Fibroblast of lung (primary cell): ENCODE data around the gene NCKAP5. TPM values are rescaled to one million over a fixed set of nuclear protein-coding genes. Genes with fewer than 3 reads are reported as not detected.
"Not testable (repeated sequence)": the region's sequence is repeated elsewhere in the genome, so short reads cannot be mapped to it uniquely, and the experiment has no call there.

Experiments used
- DNase-seq, 2 donors: peaks; one replicate each; pipeline versions ENCODE4 v3.0.0 to v3.0.0-alpha.2; 2010; ENCODE audit warnings: low read depth in 2 of 2
- H2AFZ ChIP-seq: 2 replicates; pipeline ENCODE4 v1.5.1; 2012; ENCODE audit warnings: low read length, control low read depth, inconsistent platforms
- H3K27ac ChIP-seq: 2 replicates; pipeline ENCODE4 v1.5.1; 2011; ENCODE audit warnings: low read length, control low read depth; ENCODE audit not compliant: insufficient read depth
- H3K27me3 ChIP-seq: 2 replicates; pipeline ENCODE4 v1.5.1; 2011; ENCODE audit warnings: mild to moderate bottlenecking, low read length; ENCODE audit not compliant: control insufficient read depth, insufficient read depth
- H3K36me3 ChIP-seq: 2 replicates; pipeline ENCODE4 v1.5.1; 2011; ENCODE audit warnings: low read length; ENCODE audit not compliant: control insufficient read depth, insufficient read depth
- H3K4me1 ChIP-seq: 2 replicates; pipeline ENCODE4 v1.5.1; 2011; ENCODE audit warnings: low read length; ENCODE audit not compliant: control insufficient read depth, insufficient read depth; ENCODE audit errors: extremely low read depth
- H3K4me2 ChIP-seq: 2 replicates; pipeline ENCODE4 v1.5.1; 2011; ENCODE audit warnings: low read length, control low read depth; ENCODE audit not compliant: insufficient read depth; ENCODE audit errors: extremely low read depth
- H3K4me3 ChIP-seq, 4 experiments: fragments of 200-600 bp in 1 of 4; sonication (generic) in 1 of 4; replicated peaks in 1 of 4; 2 replicates each; pipeline ENCODE4 v1.5.1; 2011 to 2016; ENCODE audit warnings: low read length in 4 of 4, low read depth in 3 of 4, mild to moderate bottlenecking in 3 of 4, control low read depth in 2 of 4, inconsistent platforms in 1 of 4, mixed read lengths in 1 of 4; ENCODE audit not compliant: insufficient read depth in 1 of 4; ENCODE audit errors: control extremely low read depth in 1 of 4
- H3K79me2 ChIP-seq: 2 replicates; pipeline ENCODE4 v1.5.1; 2012; ENCODE audit warnings: mild to moderate bottlenecking, low read length, inconsistent platforms; ENCODE audit not compliant: control insufficient read depth, insufficient read depth
- H3K9ac ChIP-seq: 2 replicates; pipeline ENCODE4 v1.5.1; 2011; ENCODE audit warnings: mild to moderate bottlenecking, low read length, control low read depth; ENCODE audit not compliant: insufficient read depth
- H3K9me3 ChIP-seq: 2 replicates; pipeline ENCODE4 v1.5.1; 2012; ENCODE audit warnings: low read depth, low read length; ENCODE audit not compliant: control insufficient read depth, insufficient read depth
- H4K20me1 ChIP-seq: 2 replicates; pipeline ENCODE4 v1.5.1; 2011; ENCODE audit warnings: low read length; ENCODE audit not compliant: control insufficient read depth, insufficient read depth; ENCODE audit errors: extremely low read depth
- EZH2 ChIP-seq: IDR thresholded peaks from 2 replicates; pipeline ENCODE4 v1.5.1; 2012; ENCODE audit warnings: low read length, control low read depth, mild to moderate bottlenecking; ENCODE audit errors: missing control alignments
- polyA plus RNA-seq, 2 donors: library from polyadenylated mRNA; depleted of rRNA in 1 of 2; stranded (reverse) in 1 of 2; unstranded in 1 of 2; fragments of >200 nt; gene quantifications; 2 replicates each; pipeline ENCODE4 v1.2.1, GENCODE V29; 2011 to 2012; ENCODE audit warnings: missing spikeins in 1 of 2
- total RNA-seq: library from RNA; depleted of rRNA; stranded (reverse); fragments of >200 nt; gene quantifications from 2 replicates; pipeline ENCODE4 v1.2.1, GENCODE V29; 2014
- TF ChIP-seq, protein P1 (sequence below), 2 donors: IDR thresholded peaks in 1 of 2; conservative IDR thresholded peaks in 1 of 2; 1 replicate in 1 of 2; 2 replicates in 1 of 2; pipeline ENCODE4 v1.5.1; 2011 to 2012; ENCODE audit warnings: low read length in 2 of 2, control low read depth in 1 of 2, inconsistent platforms in 1 of 2, low read depth in 1 of 2, mild to moderate bottlenecking in 1 of 2

The NCKAP5 gene
- total and polyA plus RNA-seq, 2 donors (not counting 1 experiment from before 2014, with no cell fraction given), result 2.6 to 6.2 TPM

DNA sequence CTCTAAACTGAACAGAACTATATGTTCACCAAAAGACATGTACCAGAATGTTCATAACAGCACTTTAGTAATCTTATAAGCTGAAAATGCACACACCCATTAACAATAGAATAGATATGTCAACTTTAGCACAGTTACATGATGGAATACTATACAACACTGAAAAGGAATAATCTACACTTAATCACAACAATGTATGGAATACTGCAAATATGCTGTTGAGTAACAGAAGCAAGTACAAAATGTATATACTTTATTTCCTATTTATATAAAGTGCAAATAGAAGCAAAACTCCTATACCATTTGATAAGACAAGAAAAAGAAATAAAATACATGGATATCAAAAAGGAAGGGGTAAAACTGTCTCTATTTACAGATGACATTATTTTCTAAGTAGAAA, 352.8 kb downstream of the NCKAP5 start:
- TF ChIP-seq, protein P1, sequence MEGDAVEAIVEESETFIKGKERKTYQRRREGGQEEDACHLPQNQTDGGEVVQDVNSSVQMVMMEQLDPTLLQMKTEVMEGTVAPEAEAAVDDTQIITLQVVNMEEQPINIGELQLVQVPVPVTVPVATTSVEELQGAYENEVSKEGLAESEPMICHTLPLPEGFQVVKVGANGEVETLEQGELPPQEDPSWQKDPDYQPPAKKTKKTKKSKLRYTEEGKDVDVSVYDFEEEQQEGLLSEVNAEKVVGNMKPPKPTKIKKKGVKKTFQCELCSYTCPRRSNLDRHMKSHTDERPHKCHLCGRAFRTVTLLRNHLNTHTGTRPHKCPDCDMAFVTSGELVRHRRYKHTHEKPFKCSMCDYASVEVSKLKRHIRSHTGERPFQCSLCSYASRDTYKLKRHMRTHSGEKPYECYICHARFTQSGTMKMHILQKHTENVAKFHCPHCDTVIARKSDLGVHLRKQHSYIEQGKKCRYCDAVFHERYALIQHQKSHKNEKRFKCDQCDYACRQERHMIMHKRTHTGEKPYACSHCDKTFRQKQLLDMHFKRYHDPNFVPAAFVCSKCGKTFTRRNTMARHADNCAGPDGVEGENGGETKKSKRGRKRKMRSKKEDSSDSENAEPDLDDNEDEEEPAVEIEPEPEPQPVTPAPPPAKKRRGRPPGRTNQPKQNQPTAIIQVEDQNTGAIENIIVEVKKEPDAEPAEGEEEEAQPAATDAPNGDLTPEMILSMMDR (conservative IDR thresholded peaks at IDR 0.05 in 1 of 2, IDR thresholded peaks at IDR 0.05 in 1 of 2; ENCODE audit: low read depth in 1 of 2, low read length in 2 of 2), result no peak
- TF ChIP-seq EZH2, result no peak
- no peak for DNase-seq
- Histone ChIP-seq H3K27me3 (no peaks in the 10 kb centered on the region), H3K9me3 (no peaks in the 10 kb centered on the region), H3K4me2 (no peak overlapping the region), H3K9ac (no peak overlapping the region), H3K4me3 (no peak overlapping the region), H4K20me1 (no peaks in the 10 kb centered on the region), H3K79me2 (no peaks in the 10 kb centered on the region), H3K27ac (no peak overlapping the region), H3K4me1 (no peaks in the 10 kb centered on the region), H2AFZ (no peak overlapping the region), H3K36me3 (no peaks in the 10 kb centered on the region)

DNA sequence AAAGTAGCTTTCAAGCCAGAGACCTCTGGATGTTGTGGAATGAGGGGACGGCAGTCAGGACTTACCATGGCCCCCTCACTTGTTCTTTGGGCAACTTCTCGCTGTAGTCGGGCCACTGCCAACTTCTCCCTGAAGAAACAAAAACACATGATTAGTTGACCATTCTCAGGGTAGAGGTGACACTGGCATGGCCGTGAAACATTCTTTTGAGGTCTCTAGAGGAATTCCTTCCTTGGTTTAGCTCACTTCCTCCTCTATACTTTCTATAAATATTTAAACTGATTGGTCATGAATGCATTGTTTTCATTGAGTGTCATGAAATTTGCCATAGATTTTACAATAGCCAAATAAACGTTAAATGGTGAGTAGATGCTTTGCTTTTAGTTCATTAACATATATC, 354.6 kb downstream of the NCKAP5 start:
- no peaks in the 10 kb centered on the region for H3K36me3 ChIP-seq
- no peak overlapping the region for H3K4me3 ChIP-seq
- no peaks in the 10 kb centered on the region for H3K9me3 ChIP-seq
- no peak overlapping the region for H3K4me2 ChIP-seq
- no peaks in the 10 kb centered on the region for H3K79me2 ChIP-seq
- no peaks in the 10 kb centered on the region for H4K20me1 ChIP-seq
- no peak overlapping the region for H3K27ac ChIP-seq
- H3K4me1 ChIP-seq, result no peaks in the 10 kb centered on the region
- H2AFZ ChIP-seq, result no peak overlapping the region
- no peak overlapping the region for H3K9ac ChIP-seq
- no peaks in the 10 kb centered on the region for H3K27me3 ChIP-seq
- DNase-seq, result peak in 1 of 2 donors; percentile 29
- TF ChIP-seq, protein P1 (conservative IDR thresholded peaks at IDR 0.05 in 1 of 2, IDR thresholded peaks at IDR 0.05 in 1 of 2; ENCODE audit: low read depth in 1 of 2, low read length in 2 of 2), result no peak
- TF ChIP-seq EZH2, result no peak

DNA sequence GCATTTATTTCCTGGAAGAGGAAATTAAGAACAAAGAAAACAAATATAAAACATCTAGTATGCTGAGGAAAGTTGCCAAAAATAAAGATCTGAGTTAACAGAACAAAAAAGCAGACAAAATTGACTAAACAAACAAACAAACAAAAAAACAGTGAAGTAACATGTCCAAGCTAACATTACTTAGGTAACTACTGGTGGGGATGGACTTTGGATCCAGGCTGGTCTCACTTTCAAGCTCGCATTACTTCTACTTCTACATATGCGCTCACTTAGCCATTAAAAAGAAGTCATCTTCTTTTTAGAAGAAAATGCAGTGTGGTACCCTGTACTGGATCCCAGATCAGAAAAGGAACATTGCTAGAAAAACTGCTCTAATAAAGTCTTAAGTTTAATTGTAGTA, 358.9 kb downstream of the NCKAP5 start:
- TF ChIP-seq, protein P1 (conservative IDR thresholded peaks at IDR 0.05 in 1 of 2, IDR thresholded peaks at IDR 0.05 in 1 of 2; ENCODE audit: low read depth in 1 of 2, low read length in 2 of 2), result no peak
- no peak for TF ChIP-seq EZH2
- Histone ChIP-seq H3K27ac (no peak overlapping the region), H3K9ac (no peak overlapping the region), H3K27me3 (no peaks in the 10 kb centered on the region), H3K4me2 (no peak overlapping the region), H4K20me1 (no peaks in the 10 kb centered on the region), H3K9me3 (no peaks in the 10 kb centered on the region), H3K4me3 (no peak overlapping the region), H3K4me1 (no peaks in the 10 kb centered on the region), H2AFZ (no peak overlapping the region), H3K79me2 (no peaks in the 10 kb centered on the region), H3K36me3 (no peaks in the 10 kb centered on the region)
- DNase-seq, result no peak

DNA sequence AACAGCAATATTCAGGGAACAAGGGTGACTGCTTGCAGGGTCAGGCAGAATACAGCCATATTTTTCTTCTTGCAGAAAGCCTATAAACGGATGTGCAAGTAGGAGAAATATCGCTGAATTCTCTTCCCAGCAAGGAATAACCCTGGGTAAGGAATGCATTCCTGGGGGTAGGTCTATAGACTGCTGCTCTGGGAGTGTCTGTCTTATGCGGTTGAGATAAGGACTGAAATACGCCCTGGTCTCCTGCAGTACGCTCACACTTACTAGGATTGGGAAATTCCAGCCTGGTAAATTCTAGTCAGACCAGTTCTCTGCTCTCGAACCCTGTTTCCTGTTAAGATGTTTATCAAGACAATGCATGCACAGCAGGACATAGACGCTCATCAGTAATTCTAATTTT, 361.6 kb downstream of the NCKAP5 start:
- not testable (repeated sequence) for DNase-seq, H4K20me1 ChIP-seq, H3K4me1 ChIP-seq, H3K27ac ChIP-seq, H3K36me3 ChIP-seq, H3K4me3 ChIP-seq, H2AFZ ChIP-seq, H3K9me3 ChIP-seq, H3K4me2 ChIP-seq, H3K27me3 ChIP-seq, H3K9ac ChIP-seq, H3K79me2 ChIP-seq
